HG03558 (cell line): ENCODE data around the gene SMIM14.
"Not testable (repeated sequence)": the region's sequence is repeated elsewhere in the genome, so short reads cannot be mapped to it uniquely, and the experiment has no call there.

ENCODE experiments used
- ATAC-seq: cut with Tn5 transposase; IDR thresholded peaks from one replicate; pipeline ENCODE4 v1.9.1; 2021; ENCODE audit warnings: moderate number of reproducible peaks; ENCODE audit not compliant: unreplicated experiment; ENCODE audit errors: extremely low read depth

Gene SMIM14

DNA sequence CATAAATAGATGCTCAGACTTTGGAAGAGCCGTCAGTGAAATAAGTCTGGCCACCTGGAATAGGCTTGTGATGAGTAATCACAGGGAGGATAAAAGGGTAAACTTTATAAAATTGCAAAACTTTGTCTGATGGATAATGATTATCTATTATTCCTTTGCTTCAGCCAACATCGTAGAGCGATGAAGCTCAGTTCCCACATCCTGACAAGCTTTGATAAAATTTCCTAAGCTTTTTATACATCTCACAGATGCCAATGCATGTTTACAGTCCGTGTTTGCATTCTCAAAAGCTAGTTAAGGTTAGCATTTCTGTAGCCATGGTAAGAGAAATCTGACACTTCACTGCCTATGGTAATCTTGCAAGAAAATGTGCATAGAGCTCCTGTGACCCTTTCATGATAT is 96.1 kb downstream of the SMIM14 start:
- no peak for ATAC-seq

DNA sequence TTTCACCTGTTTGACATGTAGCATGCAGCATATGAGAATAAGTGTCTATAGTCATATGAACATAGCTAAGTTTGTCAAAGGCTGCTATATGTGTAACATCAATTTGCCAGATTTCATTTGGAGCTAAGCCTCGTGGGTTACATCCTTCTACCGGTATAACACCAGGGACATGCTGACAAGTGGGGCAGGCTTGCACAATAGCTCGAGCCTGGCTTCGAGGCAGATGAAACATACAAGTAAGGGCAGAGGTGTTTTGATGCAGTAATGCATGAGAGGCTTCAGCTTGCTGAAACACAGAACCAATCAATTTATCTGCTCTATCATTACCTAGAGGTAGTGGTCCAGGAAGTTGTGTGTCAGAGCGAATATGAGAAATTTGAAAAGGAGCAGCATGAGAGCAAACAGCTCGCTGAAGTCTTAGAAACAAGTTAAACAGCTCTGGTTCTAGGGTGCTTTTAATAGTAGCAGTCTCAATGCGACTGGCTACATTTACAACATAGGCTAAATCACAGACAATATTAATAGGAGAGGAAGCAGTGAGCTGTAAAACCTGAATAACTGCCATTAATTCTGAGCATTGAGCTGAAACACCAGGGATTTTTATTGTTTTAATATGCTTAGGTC is 96.6 kb downstream of the SMIM14 start:
- no peak for ATAC-seq

DNA sequence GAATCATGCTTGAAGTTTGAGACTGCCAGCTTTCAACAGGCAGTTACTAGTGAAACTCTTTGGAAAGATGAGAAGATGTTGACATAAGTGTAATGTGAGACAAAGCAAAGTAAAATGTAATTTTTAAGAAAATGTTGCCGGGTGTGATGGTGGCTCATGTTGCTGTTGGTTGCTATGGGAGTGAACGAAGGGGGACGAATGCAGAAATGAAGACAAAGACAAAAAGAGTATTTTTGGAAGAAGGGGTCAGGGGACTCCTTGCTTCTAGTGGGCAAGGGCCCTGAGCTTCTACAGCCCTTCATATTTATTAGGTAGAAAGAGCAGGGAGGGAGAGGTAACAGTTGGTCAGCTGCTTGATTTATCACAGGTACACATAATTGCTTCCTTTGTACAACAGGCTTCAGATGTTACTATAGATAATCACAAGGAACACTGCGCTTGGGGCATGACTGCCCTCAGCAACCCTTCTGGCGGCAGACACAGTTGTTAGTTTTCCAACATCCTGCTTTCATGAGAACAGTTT is 99.5 kb downstream of the SMIM14 start:
- no peak for ATAC-seq

DNA sequence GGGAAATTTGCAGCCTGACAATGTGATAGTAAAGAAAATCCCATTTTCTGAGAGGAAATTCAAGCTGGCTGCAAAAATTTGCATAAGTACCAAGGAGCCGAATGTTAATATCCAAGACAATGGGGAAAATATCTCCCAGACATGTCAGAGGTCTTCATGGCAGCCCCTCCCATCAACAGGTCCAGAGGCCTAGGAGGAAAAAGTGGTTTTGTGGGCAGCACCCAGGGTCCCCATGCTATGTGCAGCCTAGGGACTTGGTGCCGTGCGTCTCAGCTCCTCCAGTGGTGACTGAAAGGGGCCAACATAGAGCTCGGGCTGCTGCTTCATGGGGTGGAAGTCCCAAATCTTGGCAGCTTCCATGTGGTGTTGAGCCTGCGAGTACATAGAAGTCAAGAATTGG is 105.1 kb downstream of the SMIM14 start:
- no peak for ATAC-seq

DNA sequence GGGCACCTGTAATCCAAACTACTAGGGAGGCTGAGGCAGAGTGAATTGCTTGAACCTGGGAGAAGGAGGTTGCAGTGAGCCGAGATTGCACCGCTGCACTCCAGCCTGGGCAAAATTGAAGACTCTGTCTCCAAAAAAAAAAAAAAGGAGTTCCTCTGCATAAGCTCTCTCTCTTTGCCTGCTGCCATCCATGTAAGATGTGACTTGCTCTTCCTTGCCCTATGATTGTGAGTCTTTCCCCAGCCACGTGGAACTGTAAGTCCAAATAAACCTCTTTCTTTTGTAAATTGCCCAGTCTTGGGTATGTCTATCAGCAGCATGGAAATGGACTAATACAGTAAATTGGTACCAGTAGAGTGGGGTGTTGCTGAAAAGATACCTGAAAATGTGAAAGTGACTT is 106.4 kb downstream of the SMIM14 start:
- ATAC-seq: not testable (repeated sequence)

GRCh38 chr4:39530682-39531081 is 108.0 kb downstream of the SMIM14 start:
- ATAC-seq: no peak

DNA sequence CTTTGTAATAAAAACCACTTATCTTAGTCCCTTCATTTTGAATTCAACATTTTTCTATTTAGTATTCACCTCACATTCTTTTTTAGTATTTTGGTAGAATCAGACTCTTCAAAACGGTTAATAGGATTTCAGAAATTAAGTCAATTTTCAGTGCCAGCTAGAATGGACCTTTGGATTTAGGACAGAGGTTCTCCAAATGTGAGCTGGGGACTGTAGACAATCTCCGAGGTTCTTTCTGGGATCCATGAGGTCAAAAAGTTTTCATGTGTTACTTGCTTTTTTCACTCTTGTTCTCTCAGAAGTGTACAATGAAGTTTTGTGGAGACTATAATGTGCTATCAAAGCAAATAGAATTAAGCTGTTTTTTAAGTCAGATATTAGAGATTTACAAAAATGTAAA is 109.1 kb downstream of the SMIM14 start:
- ATAC-seq: no peak

GRCh38 chr4:39528061-39528465 is 110.6 kb downstream of the SMIM14 start:
- no peak for ATAC-seq

GRCh38 chr4:39527296-39528060 is 111.2 kb downstream of the SMIM14 start, which contains the start of gene UGDH:
Gene UGDH (minus strand): TSS chr4:39527439. CDS start chr4:39521512, 5,927 bp downstream.
- peak; percentile 84 for ATAC-seq

GRCh38 chr4:39526765-39527295 is 111.8 kb downstream of the SMIM14 start:
- ATAC-seq: no peak

- no peak for ATAC-seq
These were observed 112.6 kb downstream of the SMIM14 start for GRCh38 chr4:39525822-39526690.

DNA sequence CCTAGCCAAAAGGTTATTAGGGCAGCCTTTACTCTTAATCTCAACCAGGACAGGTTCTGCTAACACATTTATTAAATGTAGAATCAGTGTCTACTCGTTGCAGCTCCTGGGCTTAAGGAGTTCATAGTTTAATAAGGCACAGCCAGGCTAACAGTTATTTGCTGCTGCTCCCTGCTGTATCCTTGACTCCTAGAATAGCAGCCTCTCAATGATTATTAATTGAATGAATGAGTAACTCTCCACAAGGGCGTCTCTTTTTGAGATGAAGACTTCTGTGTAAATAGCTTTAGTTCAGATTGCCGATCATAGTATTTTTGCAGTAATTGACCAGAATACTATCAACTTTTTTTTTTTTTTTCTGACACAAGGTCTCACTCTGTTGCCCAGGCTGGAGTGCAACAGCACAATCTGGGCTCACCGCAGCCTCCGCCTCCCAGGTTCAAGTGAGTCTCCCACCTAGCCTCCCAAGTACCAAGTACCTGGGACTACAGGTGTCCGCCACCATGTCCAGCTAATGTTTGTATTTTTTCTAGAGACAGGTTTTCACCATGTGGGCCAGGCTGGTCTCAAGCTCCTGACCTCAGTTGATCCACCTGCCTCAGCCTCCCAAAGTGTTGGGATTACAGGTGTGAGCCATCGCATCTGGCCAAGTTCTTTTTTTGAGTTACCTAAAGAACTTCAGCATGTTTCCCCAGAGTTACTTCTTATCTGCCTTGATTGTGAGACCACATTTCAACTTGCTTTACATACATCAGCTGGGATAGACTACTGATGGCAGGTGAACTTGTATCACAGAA is 114.3 kb downstream of the SMIM14 start:
- ATAC-seq: no peak

- ATAC-seq: no peak
These were observed 116.6 kb downstream of the SMIM14 start for GRCh38 chr4:39522068-39522467.

- no peak for ATAC-seq
These were observed 117.3 kb downstream of the SMIM14 start for GRCh38 chr4:39521253-39521919.

DNA sequence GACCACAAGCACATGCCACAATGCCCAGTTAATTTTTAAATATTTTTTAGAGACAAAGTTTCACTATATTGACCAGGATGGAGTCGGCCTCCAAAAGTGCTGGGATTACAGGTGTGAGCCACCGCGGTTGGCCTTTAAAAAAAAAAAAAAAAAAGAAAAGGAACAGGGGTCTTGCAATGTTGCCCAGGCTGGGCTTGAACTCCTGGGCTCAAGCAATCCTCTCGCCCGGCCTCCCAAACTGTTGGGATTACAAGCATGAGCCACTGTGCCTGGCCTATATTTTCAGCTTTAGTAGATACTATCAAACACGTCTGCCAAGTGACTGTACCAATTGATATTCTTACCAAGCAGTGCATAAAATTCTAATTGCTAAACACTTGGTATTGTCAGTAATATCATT is 120.2 kb downstream of the SMIM14 start:
- no peak for ATAC-seq

DNA sequence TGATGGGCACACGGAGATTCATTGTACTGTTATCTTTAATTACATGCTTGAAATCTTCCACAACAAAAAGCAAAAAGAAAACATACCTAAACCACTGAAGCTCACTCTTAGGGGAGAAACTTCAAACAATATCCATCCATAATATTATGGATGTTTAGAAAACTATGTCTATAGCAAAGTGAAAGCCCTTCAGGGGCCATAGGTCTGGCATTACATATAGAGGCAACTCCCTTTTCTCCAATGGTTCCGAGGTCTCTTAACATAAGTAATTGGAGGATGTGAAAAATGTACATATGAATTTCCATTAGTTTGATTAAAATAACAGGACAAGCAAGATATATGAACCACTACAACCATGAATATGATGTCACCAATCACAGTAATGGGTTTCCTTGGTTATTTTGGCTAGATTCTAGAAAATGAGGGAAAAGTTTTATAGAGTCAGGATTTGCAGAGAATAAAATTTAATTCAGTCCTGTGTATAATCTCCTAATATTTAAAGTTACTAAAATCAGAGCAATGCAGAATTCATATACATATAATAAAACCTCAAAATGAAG is 122.2 kb downstream of the SMIM14 start:
- ATAC-seq: no peak

DNA sequence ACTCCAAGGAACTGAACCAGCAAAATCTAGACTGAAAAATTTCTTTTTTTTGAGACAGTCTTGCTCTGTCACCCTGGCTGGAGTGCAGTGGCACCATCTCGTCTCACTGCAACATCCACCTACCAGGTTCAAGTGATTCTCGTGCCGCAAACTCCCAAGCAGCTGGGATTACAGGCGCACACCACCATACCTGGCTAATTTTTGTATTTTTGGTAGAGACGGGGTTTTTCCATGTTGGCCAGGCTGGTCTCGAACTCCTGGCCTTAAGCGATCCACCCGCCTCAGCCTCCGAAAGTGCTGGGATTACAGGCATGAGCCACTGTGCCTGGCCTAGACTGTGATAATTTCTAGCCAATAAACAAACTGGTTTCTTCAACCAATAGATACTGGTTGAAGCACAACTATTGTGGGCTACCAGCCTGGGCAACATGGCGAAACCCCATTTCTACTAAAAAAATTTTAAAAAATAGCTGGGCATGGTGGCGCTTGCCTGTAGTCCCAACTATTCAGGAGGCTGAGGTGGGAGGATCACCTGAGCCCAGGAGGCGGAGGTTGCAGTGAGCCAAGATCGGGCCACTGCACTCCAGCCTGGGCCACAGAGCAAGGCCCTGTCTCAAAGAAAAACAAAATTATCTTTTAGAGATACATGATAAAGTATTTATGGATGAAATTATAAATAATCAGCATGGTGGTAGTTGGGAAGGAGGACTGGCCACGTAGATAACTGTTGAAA is 122.8 kb downstream of the SMIM14 start:
- ATAC-seq: not testable (repeated sequence)

DNA sequence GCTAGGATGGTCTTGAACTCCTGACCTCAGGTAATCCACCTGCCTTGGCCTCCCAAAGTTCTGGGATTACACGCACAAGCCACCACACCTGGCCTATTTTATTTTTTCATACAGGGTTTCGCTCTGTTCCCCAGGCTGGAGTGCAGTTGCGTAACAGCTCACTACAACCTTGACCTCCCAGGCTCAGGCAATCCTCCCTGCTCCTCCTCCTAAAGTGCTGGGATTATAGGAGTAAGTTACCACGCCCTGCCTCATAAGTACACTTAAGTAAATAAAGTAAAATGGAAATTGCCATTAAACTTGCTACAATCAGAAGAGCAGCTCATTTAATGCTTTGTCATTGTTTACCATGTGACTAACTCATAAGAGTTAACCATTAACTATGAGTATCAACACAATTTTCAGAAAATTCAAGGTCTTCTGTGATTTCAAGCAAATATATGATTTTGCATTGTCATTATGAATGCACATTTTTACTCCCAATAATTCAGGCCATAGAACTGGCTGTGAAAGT is 123.7 kb downstream of the SMIM14 start:
- no peak for ATAC-seq
